ENCODE data around the gene POLE.

The POLE gene, protein sequence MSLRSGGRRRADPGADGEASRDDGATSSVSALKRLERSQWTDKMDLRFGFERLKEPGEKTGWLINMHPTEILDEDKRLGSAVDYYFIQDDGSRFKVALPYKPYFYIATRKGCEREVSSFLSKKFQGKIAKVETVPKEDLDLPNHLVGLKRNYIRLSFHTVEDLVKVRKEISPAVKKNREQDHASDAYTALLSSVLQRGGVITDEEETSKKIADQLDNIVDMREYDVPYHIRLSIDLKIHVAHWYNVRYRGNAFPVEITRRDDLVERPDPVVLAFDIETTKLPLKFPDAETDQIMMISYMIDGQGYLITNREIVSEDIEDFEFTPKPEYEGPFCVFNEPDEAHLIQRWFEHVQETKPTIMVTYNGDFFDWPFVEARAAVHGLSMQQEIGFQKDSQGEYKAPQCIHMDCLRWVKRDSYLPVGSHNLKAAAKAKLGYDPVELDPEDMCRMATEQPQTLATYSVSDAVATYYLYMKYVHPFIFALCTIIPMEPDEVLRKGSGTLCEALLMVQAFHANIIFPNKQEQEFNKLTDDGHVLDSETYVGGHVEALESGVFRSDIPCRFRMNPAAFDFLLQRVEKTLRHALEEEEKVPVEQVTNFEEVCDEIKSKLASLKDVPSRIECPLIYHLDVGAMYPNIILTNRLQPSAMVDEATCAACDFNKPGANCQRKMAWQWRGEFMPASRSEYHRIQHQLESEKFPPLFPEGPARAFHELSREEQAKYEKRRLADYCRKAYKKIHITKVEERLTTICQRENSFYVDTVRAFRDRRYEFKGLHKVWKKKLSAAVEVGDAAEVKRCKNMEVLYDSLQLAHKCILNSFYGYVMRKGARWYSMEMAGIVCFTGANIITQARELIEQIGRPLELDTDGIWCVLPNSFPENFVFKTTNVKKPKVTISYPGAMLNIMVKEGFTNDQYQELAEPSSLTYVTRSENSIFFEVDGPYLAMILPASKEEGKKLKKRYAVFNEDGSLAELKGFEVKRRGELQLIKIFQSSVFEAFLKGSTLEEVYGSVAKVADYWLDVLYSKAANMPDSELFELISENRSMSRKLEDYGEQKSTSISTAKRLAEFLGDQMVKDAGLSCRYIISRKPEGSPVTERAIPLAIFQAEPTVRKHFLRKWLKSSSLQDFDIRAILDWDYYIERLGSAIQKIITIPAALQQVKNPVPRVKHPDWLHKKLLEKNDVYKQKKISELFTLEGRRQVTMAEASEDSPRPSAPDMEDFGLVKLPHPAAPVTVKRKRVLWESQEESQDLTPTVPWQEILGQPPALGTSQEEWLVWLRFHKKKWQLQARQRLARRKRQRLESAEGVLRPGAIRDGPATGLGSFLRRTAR (N-terminal part only)

DNA sequence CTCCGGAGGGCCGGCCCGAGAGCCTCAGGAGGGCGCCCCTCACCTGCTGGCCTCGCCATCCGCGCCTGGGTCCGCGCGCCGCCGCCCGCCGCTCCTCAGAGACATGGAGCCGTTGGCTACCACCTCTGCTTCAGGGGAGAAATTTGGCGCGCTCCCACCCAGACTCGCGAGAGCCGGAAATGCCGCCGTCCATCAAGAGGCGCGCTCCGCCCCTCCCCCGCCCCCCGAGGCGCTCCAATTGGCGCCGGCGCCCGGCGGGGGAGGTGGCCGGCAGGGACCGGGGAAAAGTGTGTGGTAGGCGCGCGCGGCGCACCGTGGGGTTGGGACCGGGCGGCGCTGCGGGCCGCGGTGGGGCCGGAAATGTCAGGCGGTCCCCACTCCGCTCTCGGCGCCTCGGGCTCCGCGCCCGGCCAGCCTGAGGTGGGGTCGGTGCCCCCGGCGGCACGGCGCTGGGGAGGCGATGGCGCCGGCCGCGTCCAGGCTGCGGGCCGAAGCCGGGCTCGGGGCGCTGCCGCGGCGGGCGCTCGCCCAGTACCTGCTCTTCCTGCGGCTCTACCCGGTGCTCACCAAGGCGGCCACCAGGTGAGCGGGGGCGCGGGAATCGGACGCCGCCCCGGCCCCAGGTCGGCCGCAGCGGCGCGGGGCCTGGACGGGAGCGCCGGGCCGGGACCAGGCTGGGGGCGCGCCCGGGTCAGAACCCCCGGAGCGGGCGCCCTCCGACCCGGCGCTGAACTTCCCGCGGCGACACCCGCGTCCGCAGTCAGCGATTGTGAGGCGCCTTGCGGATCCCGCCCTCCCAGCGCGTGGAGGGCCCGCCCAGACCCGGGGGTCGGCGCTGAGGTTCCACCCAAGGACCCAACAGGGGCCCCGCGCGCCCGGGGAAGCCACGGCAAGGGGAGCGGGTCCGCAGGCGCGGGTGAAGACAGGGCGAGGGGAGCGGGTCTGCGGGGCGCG is at the start of gene POLE, which contains the start of gene PXMP2:
Gene POLE (minus strand): TSS at position 132 of the 954 bp plus-strand sequence. CDS start 27 bp downstream, at position 105.
Gene PXMP2 (plus strand): TSS at position 377 of the 954 bp plus-strand sequence. CDS start 84 bp downstream, at position 461.
- peak; percentile 95 for DNase-seq

DNA sequence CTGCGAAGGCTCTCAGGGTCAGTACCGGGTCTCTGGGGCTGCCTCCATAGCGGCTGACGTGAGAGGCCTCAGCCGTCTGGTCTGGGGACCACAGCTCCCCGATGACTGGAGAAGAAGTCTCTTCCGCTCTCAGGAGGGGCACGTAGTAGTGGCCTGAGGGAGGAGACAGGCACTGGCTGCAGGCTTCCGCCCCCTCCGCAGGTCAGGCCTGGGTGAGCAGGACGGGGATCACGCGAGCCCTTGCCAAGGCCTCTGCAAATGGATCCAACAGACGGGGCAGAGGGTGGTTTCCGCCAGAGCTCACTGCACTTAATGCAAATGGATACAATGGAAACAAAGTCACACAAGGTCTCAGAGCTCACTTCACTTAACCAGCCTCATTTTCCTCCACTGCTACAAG is 49.8 kb upstream of the POLE start:
- no peak for DNase-seq

DNA sequence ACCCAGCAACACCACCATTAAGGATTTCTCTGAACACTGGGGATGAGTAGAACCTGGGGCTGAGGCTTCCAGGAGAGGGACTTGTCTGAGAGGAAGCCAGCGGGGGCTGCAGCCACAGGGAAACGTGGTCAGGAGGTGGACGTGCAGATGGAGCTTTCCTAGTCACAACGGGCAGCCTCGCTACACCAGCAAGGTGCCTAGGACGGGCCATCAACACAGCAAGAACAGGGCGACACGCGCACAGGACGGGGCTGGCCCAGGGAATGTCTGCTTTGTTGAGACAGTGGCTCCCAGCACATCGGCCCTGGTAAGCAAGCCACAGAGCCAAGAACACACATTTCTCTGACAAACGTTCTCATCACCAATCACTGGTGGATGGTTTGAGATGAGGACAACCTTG is 49.2 kb upstream of the POLE start:
- no peak for DNase-seq

DNA sequence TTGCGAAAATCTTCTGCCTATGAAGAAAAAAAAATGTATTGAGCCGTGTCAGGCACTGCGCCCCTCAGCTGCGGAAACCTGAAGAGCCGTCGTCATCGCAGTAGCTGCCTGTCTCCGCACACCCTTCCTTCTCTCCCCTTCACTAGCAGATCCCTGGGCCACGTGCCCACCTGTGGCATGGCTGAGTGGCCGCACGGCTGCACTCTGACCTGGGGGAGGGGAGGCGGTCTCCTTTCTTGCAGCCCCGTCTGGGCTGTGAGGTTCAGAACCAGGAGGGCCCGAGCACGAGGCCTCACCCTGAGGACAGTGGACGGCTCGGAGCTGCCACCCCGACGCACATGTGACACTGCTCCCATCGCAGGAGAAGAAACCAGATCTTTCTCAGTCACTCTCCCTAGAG is 48.4 kb upstream of the POLE start:
- DNase-seq: no peak

DNA sequence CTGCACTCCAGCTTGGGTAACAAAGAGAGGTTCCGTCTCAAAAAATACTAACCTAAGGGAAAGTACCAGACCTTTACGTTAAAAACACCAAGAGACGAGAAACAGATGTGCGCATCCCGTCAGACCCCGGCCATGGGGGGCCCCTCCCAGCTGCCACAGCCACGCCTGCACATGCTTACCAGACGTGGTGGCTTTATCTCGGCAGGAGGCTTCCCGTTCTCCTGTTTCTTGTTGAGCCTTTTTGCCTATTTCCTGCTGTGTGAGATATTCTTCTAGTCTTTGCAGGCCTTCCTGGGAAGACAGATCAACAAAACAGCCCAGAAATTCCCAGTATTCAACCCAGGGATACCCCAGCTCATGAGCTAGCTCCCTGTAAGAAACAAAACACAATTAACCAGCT is 47.1 kb upstream of the POLE start:
- no peak for DNase-seq

DNA sequence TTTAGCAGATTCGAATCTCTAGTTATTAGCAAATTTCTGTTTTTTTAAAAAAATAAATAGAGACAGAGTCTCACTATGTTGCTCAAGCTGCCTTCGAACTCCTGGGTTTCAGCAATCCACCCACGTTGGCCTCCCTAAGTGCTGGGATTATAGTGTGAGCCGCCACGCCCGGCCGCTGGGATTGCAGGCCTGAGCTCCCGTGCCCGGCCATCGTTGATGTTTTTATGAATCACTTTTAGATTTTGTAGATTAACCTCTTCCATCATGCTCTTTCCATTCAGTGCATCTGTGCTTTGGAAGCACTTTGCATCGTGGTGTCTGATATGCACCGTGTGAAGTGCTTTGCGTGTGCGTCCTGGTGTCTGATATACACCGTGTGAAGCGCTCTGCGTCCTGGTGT is 44.4 kb upstream of the POLE start:
- DNase-seq: no peak

DNA sequence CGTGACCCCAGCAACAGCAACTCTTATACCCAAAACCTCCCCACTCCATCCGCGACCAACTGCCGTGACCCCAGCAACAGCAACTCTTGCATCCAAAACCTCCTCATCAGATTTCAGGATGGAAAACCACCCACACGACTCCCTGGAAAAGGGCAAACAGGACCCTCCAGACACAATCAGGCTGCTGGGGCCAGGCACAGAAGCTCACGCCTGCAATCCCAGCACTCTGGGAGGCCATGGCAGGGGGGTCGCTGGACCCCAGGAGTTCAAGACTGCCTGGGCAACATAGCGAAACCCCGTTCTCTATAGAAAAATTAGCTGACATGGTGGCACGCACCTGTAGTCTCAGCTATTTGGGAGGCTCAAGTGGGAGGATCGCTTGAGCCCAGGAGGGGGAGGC is 43.2 kb upstream of the POLE start:
- DNase-seq: no peak

DNA sequence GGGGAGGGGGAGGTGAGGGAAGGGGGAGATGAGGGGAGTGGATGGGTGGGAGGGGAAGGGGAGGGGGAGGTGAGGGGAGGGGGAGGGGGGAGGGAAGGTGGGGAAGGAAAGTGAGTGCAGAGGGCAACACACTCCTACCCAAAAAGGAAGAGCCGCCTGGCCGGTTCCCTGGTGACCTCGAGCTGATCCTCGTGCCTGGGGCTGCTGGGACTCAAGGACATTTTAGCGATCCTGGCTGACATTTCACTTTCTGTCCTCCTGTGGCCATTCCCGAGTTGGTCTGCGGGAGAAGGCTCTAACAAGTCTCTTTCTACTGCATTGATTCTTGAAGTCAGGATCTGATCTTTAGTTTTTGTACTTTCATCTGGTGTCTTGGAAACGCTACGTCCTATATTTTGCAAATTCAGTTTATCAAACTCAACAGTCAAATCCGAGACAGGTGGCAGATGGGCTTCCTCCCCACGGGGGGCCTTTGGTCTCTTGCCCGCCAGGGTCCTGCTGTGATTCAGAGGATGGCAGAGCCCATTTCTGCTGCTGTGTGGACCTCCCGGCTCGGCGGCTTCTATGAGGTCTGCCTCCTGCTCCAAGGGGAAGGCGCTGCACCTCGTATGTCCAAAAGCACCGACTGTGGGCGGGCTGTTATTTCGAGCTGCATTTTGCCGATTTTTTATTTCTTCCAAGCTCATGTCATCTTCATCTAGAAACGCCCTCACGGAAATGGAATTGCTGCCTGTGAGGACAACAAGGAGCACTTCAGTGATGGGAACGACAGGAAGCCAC is 42.6 kb upstream of the POLE start:
- no peak for DNase-seq

DNA sequence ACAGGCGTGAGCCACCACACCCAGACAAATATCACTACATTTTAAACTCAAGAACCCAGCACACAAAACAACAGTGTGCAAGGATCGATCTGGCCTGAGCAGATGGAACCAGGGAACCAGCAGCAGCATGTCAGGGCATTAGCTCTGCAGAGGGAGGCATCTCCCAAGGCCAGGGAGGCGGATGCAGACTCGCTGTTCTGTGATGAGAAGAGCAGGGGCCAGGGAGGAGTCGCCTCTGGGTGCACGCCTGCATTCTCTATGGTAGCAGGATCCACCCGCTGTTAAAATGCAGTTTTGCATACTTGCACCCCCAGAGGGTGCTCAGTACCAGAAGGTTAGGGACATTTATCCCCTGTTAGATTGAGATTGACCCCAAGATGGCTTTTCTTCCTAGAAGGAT is 41.4 kb upstream of the POLE start:
- no peak for DNase-seq

DNA sequence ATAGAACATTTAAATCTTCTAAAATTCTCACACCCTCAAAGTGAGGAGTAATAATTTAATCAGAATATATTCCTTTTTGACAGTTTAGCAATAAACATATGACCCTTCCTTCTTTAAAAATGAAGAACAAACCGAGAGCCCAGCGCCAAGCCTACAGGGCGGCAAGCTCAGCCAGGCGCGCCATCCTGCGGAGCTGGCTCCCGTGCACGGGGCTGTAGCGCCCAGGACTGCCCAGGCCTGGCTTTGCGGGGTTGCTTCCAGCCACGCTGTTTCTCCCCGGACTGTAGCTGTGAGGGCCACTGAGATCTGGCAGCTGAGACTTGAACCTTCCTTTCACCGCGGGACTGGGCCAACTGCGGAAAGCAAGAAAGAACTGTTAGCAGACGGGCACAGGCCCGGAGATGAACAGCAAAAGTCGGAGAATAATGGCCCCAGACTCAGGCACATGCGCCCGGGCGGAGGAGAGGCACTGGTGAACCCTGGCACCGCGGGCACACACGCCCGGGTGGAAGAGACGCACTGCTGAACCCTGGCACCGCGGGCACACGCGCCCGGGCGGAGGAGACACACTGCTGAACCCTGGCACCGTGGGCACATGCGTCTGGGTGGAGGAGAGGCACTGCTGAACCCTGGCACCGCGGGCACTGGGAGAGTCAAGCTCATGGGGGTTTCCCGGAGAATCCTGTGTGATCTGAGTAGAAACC is 40.1 kb upstream of the POLE start:
- DNase-seq: no peak

DNA sequence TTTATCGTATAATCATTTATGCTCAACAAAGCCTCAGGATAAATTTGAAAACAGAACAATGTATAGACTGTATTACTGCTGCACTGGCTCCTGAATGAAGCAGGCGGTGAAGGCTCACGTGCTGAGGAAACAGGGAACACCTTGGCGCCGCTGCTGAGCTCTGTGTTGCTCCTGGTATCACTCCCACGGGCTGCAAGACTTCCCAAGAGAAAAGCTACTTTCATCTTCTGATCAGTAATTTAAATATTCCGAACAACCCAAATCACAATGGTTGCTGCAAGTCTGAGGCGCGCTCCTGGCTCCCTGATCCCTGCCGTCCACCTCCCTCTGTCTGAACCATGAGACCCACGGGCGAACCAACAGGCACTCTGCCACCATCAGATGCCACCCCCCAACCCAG is 39.2 kb upstream of the POLE start:
- DNase-seq: no peak

DNA sequence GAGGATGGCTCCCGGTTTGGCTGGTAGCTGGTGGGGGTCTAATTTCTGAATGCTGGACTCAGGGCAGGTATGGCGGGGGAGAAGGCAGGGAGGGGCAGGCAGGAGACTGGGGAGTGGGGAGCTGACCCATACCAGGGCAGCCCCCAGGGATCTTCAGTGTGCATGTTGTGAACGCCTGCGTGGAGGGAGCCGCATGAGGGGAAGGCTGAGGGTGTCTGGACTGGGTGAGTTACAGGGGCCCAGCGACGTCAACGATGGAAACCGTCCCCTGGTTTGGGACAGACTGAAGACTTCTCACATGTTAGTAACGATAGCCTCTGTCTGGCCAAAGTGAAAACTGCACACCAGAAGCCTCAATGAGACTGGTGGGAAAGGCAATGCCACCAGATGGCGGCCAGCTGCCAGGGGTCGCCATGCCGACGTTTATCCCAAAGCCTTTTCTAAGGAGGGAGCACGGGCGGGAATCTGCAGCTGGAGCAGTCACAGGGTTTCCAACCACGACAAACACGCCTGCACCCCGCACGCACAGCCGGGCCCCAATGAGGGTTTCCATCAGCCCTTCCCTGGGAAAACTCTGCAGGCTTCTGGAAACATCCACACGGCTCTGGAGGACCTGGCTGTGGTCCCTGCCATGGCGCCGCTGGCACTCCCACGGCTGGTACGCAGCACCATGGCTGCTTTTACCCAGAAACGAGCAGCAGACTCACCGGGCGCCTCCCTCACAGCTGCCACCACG is 37.5 kb upstream of the POLE start:
- no peak for DNase-seq

DNA sequence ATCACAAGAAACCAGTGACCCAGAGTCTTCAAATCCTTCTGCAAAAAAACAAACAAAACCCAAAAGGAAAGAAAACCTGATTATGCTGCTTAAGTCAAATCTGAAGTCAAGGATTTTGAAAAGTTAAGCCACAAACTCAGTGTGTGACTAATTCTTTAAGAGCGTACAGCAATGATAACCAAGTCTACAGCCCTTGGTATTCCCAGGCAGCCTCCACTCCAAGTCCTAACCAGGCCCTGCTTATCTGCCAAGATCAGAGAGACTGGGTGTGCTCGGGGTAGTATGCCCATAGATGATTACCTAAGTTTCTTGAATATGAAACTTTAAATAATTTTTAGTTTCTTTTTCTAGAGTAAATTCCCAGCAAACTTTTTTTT is 36.6 kb upstream of the POLE start:
- DNase-seq: no peak

DNA sequence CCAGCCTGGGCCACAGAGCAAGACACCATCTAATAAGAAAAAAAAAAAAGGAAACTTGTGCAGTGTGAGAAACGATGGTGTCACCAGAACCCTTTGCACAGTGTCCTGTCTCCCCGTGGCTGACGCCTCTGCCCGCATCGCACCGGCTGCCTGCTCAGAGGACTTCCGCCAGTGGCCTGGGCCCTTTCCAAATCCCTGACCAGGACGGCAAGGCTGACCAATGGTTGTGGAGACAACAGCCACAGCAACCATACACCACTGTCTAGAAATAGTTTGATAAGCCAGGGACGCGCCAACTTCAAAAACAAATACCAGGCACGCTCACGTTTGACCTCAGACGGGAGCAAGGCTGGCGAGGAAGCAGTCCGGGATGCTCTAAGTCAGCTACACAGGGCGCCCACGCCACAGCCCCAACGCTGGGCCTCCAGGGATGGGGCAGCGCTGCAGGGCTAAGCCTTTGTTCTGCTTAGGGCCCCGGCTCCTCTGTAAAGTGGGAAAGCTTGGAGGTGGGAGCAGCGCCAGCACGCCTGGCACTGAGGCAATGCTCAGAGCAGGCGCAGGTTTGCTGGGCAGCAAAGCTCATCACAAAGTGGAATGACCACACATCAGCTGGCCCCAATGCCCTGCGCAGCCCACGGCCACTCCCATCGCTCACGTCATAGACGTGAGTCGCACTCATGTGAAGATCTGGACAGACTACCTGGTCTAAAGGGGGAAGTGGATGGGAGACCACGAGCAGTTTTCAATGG is 36.0 kb upstream of the POLE start:
- DNase-seq: no peak

DNA sequence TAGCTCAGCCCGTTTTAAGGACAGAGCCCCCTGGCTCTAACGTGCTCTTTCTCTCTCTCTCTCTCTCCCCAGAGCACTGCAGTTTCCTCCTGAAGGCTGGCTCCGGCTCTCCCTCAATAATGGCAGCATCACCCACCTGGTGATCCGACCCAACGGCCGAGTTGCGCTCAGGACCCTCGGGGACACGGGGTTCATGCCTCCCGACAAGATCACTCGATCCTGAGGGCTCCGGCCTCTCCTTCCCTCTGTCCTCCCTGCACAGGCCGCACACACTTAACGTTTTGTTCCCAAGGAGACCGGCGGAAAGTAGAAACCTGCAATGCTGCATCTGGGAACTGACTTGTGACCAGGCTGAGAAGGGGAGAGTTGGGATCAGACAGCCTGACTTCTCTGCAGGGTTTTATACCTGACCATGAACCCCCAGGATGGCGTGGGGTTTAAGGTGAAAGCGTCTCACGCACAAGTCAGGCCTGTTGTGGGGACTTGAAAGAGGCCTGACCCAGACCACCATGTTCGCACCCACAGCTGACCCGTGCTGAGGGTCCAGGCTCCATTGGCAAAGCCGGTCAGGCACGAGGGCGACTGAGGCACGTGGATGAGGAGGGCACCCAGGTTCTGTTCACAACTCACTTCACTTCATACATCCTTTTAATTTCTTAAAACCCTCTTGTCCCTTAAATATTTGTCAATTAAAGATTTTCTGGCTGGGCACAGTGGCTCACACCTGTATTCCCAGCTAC is 33.6 kb upstream of the POLE start:
- no peak for DNase-seq

DNA sequence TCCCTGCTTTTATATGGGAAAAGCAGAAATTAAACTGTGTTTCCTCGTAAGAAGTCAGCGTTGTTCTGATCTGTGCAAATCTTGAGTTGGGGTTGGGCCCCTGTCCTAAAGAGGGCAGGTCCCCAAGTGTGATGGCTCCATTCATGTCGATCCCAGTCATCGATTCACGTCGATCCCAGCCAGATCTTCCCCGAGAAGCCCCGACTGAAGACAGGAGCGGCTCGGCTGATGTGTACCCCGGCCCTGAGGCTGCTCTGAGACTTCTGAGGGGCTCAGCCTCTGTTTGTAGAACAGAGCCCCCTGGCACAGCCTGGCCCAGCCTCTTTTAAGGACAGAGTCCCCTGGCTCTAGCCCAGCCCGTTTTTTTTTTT is 32.8 kb upstream of the POLE start:
- no peak for DNase-seq

DNA sequence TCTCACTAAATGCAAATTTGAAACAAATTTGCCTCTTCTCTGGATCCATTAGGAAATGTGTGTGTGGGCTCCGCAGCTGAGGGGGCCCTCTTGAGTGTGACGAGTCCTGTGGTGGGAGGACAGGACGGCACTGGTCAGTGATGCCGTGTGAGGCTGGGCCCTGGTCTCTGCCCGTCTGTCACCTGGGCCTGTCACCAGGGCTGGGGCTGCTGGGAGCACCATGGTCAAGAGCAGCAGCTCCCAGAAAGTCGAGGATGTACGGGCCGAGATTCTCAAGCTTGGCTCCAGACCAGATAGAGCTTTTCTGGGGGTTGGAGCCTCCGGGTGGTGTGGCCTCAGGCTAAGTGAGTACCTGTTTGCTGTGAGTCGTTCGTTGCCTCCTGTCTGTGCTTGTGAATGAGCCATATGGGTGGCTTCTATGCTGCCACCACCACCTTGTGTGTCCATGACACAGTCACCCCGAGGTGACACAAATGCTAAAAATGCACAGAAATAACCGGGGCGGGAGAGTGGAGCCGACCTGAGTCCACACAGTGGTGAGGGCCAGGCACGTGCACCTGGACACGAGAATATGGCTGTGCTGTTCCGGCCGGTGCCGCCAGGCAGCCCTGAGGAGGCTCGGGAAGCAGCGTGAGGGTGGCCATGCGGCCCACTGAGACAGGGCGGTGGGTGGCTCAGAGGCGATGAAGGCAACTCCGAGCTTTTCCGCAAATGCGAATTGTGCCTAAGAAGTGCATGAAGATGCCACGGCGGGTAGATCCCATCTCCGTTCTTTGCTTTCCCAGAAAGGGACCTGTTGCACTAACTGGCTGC is 32.2 kb upstream of the POLE start:
- DNase-seq: no peak

Measured in NCI-H2029 (cell line).